ENCODE measurements around the gene GMDS.

GMDS gene

DNA sequence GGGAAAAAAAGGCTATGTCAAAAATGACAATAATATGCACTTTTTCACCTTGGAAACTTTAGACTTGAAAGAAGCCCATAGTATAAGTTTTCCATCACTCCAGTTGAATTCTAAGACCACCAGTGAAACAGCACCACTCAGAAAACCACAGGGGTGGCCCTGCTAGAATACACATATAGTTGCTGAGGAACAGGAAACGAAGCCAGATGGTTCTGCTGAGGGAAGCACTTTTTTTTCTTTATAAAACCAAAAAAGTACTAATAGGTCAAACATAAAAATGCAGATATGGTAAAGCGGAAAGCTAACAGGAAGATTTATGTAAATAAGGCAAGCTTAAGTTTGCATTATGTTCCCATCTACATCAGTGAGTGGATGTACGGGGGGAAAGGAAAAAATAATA lies 331.8 kb downstream of the GMDS start:
- no peak overlapping the region for H3K4me3 ChIP-seq (ENCODE audit: low read depth, low read length)
- in situ Hi-C loops (cut with HindIII; ENCODE audit: low sequenced_read_pairs): no loop called here
- TF ChIP-seq, protein P1, sequence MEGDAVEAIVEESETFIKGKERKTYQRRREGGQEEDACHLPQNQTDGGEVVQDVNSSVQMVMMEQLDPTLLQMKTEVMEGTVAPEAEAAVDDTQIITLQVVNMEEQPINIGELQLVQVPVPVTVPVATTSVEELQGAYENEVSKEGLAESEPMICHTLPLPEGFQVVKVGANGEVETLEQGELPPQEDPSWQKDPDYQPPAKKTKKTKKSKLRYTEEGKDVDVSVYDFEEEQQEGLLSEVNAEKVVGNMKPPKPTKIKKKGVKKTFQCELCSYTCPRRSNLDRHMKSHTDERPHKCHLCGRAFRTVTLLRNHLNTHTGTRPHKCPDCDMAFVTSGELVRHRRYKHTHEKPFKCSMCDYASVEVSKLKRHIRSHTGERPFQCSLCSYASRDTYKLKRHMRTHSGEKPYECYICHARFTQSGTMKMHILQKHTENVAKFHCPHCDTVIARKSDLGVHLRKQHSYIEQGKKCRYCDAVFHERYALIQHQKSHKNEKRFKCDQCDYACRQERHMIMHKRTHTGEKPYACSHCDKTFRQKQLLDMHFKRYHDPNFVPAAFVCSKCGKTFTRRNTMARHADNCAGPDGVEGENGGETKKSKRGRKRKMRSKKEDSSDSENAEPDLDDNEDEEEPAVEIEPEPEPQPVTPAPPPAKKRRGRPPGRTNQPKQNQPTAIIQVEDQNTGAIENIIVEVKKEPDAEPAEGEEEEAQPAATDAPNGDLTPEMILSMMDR (IDR thresholded peaks at IDR 0.05; ENCODE audit: low read depth, low read length): no peak
- no peak for DNase-seq (ENCODE audit: low read depth, low spot score)

DNA sequence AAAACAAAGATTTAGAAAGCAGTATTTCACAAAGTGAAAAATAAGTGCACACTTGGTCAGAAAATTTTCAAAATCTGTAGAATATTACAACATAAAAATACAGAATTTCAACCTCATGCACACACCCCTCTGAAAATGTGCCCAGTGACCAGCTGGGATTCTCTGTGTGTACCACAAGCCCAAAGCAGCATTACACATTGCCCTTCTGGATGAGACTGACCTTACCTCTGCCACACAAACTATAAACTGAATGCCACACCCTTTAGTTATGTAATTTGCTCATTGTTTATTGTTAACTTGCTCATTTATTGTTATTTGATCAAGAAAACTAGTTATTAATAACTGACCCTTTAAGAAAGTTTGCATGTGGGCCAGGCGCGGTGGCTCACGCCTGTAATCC lies 332.7 kb downstream of the GMDS start:
- no peak for DNase-seq (ENCODE audit: low read depth, low spot score)
- TF ChIP-seq, protein P1 (IDR thresholded peaks at IDR 0.05; ENCODE audit: low read depth, low read length): no peak
- H3K4me3 ChIP-seq (ENCODE audit: low read depth, low read length): no peak overlapping the region
- in situ Hi-C loops (cut with HindIII; ENCODE audit: low sequenced_read_pairs): no loop called here

DNA sequence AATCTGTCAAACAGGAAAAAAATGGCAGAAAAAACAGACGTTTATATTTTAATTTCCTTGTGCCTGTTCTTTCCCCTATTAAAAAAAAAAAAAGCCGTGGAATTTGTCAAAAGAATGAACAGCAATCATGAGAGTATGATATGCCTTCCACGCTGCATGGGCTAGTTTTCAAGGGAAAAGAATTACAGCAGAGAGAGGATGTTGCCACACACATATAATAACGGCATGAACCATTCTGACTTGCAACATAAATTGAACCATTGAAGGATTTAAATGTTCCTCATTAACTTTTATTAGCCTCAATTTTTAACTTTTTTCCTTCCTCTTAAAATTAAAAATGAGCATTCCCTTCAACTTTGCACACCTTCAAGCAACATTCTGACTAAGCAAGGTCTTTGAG lies 333.9 kb downstream of the GMDS start:
- DNase-seq (ENCODE audit: low read depth, low spot score): no peak
- TF ChIP-seq, protein P1 (IDR thresholded peaks at IDR 0.05; ENCODE audit: low read depth, low read length): no peak
- H3K4me3 ChIP-seq (ENCODE audit: low read depth, low read length): no peak overlapping the region
- in situ Hi-C loops (cut with HindIII; ENCODE audit: low sequenced_read_pairs): no loop called here

DNA sequence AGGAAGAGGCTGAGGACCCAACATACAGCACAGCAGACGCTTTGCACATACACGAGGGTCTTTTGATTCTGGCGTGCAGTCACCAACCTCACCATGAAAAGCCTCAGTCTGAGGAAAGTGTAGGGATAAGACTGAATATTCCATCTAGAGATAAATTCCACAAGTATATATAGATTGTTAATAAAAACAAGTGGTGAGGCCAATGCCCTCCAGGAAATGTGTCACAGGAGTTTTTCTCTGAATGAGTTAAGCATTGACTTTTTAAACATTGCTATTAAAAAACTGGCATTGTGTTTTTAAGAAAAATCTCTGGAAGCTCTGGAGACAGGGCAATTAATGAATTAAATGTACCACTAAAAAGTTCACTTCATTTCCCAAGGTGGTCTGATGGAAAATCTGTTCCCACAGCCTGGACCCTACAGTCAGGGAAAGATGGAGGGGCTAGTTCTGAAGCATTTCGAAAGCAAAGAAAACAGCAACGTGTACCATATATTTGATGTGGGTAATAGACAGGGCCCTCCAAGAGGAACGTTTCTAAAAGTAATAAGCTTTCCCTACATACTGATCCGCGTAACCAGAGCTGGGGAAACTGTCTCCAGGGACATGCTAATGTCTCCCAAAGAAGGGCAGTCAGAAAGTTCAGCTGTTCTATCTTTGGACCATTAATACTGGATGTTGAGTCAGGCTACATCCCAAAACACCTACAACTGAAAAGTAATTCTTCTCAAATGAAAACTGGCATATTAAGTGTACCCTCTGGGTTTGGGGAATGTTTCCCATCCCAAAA lies 334.6 kb downstream of the GMDS start:
- in situ Hi-C loops (cut with HindIII; ENCODE audit: low sequenced_read_pairs): no loop called here
- TF ChIP-seq, protein P1 (IDR thresholded peaks at IDR 0.05; ENCODE audit: low read depth, low read length): no peak
- no peak overlapping the region for H3K4me3 ChIP-seq (ENCODE audit: low read depth, low read length)
- no peak for DNase-seq (ENCODE audit: low read depth, low spot score)

DNA sequence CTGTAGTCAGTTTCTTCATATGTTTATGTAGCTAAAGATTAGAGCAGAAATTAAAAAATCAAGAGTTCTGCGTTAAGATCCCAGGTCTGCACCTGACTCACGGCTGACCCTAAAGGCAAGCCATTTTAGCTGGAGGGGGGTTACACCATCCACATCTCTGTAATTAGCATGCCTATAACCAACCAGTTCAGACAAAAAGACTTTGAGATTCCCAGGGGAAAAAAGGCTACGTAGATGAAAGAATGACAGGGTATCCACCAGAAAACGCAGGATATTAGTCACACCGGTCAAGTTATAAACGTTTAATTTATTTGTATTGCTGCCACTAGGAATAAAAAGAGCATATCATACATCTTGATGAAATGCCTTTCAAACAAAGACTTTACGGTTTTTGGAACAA lies 336.6 kb downstream of the GMDS start:
- no peak overlapping the region for H3K4me3 ChIP-seq (ENCODE audit: low read depth, low read length)
- TF ChIP-seq, protein P1 (IDR thresholded peaks at IDR 0.05; ENCODE audit: low read depth, low read length): no peak
- no peak for DNase-seq (ENCODE audit: low read depth, low spot score)
- in situ Hi-C loops (cut with HindIII; ENCODE audit: low sequenced_read_pairs): no loop called here

DNA sequence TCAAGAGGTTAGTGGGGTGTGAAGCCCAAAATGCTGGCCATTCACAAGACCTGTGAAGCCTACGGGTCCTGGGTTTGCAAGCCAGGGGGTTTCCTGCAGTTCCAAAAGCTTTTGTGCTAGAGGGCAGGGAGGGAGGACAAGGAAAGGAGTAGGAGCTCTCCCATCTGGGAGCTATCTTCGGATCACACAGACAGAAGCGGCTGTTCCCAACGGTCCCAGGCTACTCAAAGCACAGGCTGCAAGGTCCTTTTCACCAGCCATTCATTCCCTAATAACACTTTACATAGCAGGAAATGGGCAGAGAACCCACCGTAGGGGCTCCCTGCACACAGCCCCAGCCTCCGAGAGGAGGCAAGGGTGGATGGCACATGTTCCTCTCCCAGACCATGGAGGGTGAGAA lies 338.8 kb downstream of the GMDS start:
- in situ Hi-C loops (cut with HindIII; ENCODE audit: low sequenced_read_pairs): no loop called here
- TF ChIP-seq, protein P1 (IDR thresholded peaks at IDR 0.05; ENCODE audit: low read depth, low read length): no peak
- H3K4me3 ChIP-seq (ENCODE audit: low read depth, low read length): no peak overlapping the region
- no peak for DNase-seq (ENCODE audit: low read depth, low spot score)
